Vagina (tissue), 2 donors: Measurements from ENCODE around the gene ZNHIT2. TPM values are rescaled to one million over a fixed set of nuclear protein-coding genes. Genes with fewer than 3 reads are reported as not detected.
A peak's percentile ranks its signal among the peaks of the same experiment; 100 is the strongest.

Source experiments
- DNase-seq, 2 donors: peaks; one replicate each; pipeline ENCODE4 v3.0.0-alpha.2; 2017; ENCODE audit errors: extremely low spot score in 2 of 2
- H3K27ac ChIP-seq: fragments of 200-600 bp; sonication (generic); one replicate; pipeline ENCODE4 v1.5.1; 2019
- H3K27me3 ChIP-seq: fragments of 200-600 bp; sonication (generic); one replicate; pipeline ENCODE4 v1.5.1; 2019
- H3K36me3 ChIP-seq, 2 donors: fragments of 200-600 bp; sonication (generic); one replicate each; pipeline ENCODE4 v1.5.1; 2017 to 2019
- H3K4me1 ChIP-seq: fragments of 200-600 bp; sonication (generic); one replicate; pipeline ENCODE4 v1.5.1; 2019
- H3K4me3 ChIP-seq, 2 donors: fragments of 200-600 bp; sonication (generic); 1 replicate in 1 of 2; 2 replicates in 1 of 2; pipeline ENCODE4 v1.5.1; 2016 to 2019
- H3K9me3 ChIP-seq: fragments of 200-600 bp; sonication (generic); one replicate; pipeline ENCODE4 v1.5.1; 2019
- POLR2A ChIP-seq, 2 donors: fragments of 450-650 bp; IDR thresholded peaks; one replicate each; pipeline ENCODE4 v1.6.1; 2017; ENCODE audit warnings: antibody characterized with exemption in 2 of 2, mild to moderate bottlenecking in 2 of 2, moderate library complexity in 2 of 2
- POLR2AphosphoS5 ChIP-seq, 2 donors: sonication (generic); formaldehyde crosslinking; IDR thresholded peaks; one replicate each; pipeline ENCODE4 v1.9.0; 2017; ENCODE audit warnings: antibody characterized with exemption in 2 of 2, mild to moderate bottlenecking in 2 of 2, low read depth in 1 of 2; ENCODE audit not compliant: insufficient read depth in 1 of 2
- intact Hi-C: fragments of 100-400 bp; cut with DNase I; formaldehyde crosslinking; loops from one replicate; pipeline ENCODE4 v1.15.1; 2023
- total RNA-seq: library from RNA; depleted of rRNA; stranded (reverse); fragments of >200 nt; gene quantifications from one replicate; pipeline ENCODE4 v1.2.3, GENCODE V29; 2016
- TF ChIP-seq, protein P1 (sequence below), 3 experiments: fragments of 450-650 bp in 2 of 3; fragments of 200-600 bp in 1 of 3; sonication (generic) in 1 of 3; IDR thresholded peaks; one replicate each; pipeline ENCODE4 v1.5.1; 2017 to 2019; ENCODE audit warnings: antibody characterized with exemption in 3 of 3, mild to moderate bottlenecking in 2 of 3, moderate library complexity in 2 of 3

ZNHIT2 gene
- total RNA-seq, 1 donor from 2014 or later, result 15.7 TPM

DNA sequence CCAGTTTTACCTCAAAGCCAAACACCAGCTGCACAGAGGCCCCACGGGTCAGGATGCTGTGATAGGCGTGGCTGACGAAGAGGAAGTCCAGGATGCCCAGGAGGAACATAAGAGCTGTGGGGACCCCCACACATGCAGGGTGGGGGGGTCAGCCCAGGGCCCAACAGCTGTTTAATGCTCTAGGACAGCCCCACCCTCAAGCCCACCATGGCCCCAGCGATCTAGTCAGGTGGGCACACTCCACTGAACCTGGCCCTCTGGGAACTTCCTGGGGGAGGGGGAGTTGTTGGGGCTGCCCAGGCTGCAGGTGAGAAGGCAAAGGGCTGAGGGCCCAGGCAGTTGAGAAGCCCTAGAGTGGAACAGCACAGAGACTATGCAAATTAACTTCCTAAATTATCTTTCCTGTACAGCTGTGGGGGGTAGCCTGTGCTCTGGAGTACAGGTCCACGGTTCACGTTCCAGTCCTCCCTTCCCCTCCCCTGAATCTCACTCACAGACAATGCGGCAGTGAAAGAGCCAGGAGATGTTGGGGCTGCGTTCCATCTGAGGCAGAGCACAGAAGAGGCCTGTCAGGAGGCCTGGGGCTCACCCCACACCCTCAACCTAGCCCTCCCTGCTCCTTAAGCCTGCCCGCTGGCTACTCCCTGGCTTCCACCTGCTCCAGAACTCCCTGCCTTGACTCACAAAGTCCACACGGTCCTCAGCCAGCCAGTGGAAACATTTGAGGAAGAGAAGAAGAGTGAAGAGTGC, 14.9 kb upstream of the ZNHIT2 start:
- peak in 1 of 2 donors; percentile 81 for DNase-seq
- TF ChIP-seq POLR2AphosphoS5 (IDR thresholded peaks at IDR 0.05; ENCODE audit: insufficient read depth in 1 of 2, low read depth in 1 of 2) (no peak), POLR2A (IDR thresholded peaks at IDR 0.05) (no peak)
- TF ChIP-seq, protein P1, sequence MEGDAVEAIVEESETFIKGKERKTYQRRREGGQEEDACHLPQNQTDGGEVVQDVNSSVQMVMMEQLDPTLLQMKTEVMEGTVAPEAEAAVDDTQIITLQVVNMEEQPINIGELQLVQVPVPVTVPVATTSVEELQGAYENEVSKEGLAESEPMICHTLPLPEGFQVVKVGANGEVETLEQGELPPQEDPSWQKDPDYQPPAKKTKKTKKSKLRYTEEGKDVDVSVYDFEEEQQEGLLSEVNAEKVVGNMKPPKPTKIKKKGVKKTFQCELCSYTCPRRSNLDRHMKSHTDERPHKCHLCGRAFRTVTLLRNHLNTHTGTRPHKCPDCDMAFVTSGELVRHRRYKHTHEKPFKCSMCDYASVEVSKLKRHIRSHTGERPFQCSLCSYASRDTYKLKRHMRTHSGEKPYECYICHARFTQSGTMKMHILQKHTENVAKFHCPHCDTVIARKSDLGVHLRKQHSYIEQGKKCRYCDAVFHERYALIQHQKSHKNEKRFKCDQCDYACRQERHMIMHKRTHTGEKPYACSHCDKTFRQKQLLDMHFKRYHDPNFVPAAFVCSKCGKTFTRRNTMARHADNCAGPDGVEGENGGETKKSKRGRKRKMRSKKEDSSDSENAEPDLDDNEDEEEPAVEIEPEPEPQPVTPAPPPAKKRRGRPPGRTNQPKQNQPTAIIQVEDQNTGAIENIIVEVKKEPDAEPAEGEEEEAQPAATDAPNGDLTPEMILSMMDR (IDR thresholded peaks at IDR 0.05), result no peak
- H3K27me3 ChIP-seq, result no peaks in the 10 kb centered on the region
- no peak overlapping the region for H3K27ac ChIP-seq
- H3K4me3 ChIP-seq, result no peak overlapping the region
- H3K36me3 ChIP-seq, result peaks cover 0 to 51% of the 10 kb centered on the region in 2 donors
- no peaks in the 10 kb centered on the region for H3K9me3 ChIP-seq
- intact Hi-C loops, result no loop called here
- peaks cover 30% of the 10 kb centered on the region for H3K4me1 ChIP-seq

DNA sequence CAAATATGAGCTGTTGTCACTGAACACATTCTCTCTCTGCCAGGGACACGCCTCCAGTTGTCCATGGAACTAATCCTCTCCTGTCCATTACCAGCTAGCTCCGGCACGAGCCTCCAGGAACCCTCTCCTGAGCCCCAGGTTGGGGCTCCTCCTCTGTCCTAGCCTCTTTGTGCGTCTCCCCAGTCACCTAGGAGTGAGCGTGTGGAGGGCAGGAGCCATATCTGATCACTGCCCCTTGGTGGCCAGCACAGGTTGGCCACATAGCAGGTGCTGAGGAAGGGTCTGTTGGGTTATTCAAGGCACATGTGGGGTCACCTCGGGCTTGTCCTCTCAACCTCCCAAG, 14.4 kb upstream of the ZNHIT2 start:
- no peak overlapping the region for H3K27ac ChIP-seq

DNA sequence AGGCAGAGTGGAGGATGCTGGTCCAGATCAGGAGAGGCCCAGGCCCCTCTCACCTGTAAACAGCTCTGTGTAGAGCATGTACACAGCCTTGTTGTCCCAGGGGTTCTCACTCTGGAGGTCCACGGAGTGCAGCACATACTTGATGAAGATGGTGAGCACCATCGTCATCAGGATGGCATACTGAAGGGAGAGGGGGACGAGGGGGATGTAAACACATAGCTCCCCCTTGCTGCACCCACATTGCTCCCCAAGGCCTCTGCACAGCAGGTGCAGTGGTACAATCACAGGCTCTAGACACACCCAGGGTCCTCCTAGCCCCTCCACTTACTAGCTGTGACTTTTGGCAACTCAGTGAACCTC, 13.9 kb upstream of the ZNHIT2 start:
- Histone ChIP-seq H3K27me3 (no peaks in the 10 kb centered on the region), H3K9me3 (no peaks in the 10 kb centered on the region), H3K27ac (no peak overlapping the region), H3K4me3 (no peak overlapping the region), H3K36me3 (peaks cover 0 to 60% of the 10 kb centered on the region in 2 donors), H3K4me1 (peaks cover 30% of the 10 kb centered on the region)
- no peak for DNase-seq
- intact Hi-C loops, result no loop called here
- TF ChIP-seq POLR2AphosphoS5 (IDR thresholded peaks at IDR 0.05; ENCODE audit: insufficient read depth in 1 of 2, low read depth in 1 of 2) (no peak), POLR2A (IDR thresholded peaks at IDR 0.05) (no peak)
- TF ChIP-seq, protein P1 (IDR thresholded peaks at IDR 0.05), result no peak

More for the DNA sequence above, 14.4 kb upstream of the ZNHIT2 start:
- Histone ChIP-seq H3K4me1 (peaks cover 30% of the 10 kb centered on the region), H3K9me3 (no peaks in the 10 kb centered on the region), H3K27me3 (no peaks in the 10 kb centered on the region), H3K4me3 (no peak overlapping the region), H3K36me3 (peaks cover 0 to 57% of the 10 kb centered on the region in 2 donors)
- no peak for TF ChIP-seq POLR2A (IDR thresholded peaks at IDR 0.05)
- TF ChIP-seq, protein P1 (IDR thresholded peaks at IDR 0.05), result no peak
- TF ChIP-seq POLR2AphosphoS5 (IDR thresholded peaks at IDR 0.05; ENCODE audit: insufficient read depth in 1 of 2, low read depth in 1 of 2), result no peak
- DNase-seq, result no peak
- intact Hi-C loops, result no loop called here

DNA sequence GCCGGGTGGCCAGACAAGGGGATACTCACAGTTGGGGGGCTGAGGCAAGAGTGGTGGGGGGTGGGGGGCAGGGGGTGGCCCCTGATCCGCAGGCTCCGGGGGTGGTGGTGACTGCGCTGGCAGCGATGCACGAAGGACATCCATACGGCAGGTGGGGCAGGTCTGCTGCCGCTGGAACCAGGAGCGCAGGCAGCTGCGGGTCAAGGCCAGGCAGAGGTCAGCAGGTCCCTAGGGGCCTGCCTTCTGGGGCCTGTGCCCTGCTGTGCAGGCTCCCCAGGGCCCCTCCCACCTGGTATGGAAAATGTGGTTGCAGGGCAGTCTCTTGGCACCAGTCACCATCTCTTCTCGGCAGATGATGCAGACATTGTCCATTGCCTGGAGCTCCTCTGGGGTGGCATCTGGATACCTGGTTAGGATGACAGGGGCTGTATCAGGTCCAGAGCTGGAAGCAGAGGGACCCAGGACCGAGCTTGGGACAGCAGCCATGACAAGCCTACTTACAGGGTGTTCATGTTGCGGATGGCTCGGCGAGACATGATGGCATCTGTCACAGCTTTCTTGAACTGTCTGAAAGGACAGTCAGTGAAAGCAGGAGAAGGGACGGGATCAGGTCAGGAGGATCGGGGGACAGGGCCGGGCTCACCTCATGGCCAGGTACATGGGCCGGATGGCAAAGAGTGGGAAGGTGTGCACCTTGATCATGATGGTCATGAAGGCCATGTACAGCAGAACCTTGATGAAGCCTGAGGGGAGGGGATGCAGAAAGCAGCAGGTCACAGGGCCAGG, 13.3 kb upstream of the ZNHIT2 start:
- DNase-seq, result peak in 1 of 2 donors; percentile 82
- intact Hi-C loops, result no loop called here
- TF ChIP-seq POLR2AphosphoS5 (IDR thresholded peaks at IDR 0.05; ENCODE audit: insufficient read depth in 1 of 2, low read depth in 1 of 2) (no peak), POLR2A (IDR thresholded peaks at IDR 0.05) (no peak)
- TF ChIP-seq, protein P1 (IDR thresholded peaks at IDR 0.05), result no peak
- H3K4me3 ChIP-seq, result no peak overlapping the region
- no peaks in the 10 kb centered on the region for H3K9me3 ChIP-seq
- H3K27ac ChIP-seq, result no peak overlapping the region
- no peaks in the 10 kb centered on the region for H3K27me3 ChIP-seq
- peaks cover 28% of the 10 kb centered on the region for H3K4me1 ChIP-seq
- H3K36me3 ChIP-seq, result peaks cover 0 to 66% of the 10 kb centered on the region in 2 donors
